Measurements from ENCODE around the gene PTGES3. TPM values are rescaled to one million over a fixed set of nuclear protein-coding genes. Genes with fewer than 3 reads are reported as not detected.

The PTGES3 gene
- total and polyA plus RNA-seq, 12 donors, result 47.3 to 296 (median 94.4) TPM

- Histone ChIP-seq H3K27me3 (no peaks in the 10 kb centered on the region), H3K27ac (peak overlapping the region; percentile 61 to 96 (median 94)), H3K4me3 (peak overlapping the region; percentile 26 to 84 (median 70)), H3K4me1 (replicated peaks in 1 of 2) (peaks cover 38 to 54% of the 10 kb centered on the region in 2 donors), H3K9me3 (replicated peaks in 1 of 3) (no peaks in the 10 kb centered on the region), H3K36me3 (replicated peaks in 1 of 2) (peaks cover 0 to 30% of the 10 kb centered on the region in 2 donors)
- DNase-seq, result peak; percentile 81 to 92 (median 87)
- TF ChIP-seq POLR2A (IDR thresholded peaks at IDR 0.05) (peak; percentile 39 to 87), CTCF (IDR thresholded peaks at IDR 0.05) (peak; percentile 8 to 58 (median 46))
- WGBS, 4 donors, result 0 to 1% (median 1%) methylated on average over 23 to 47 of the region's 47 CpGs
- intact Hi-C loops (cut with DNase I), result loop anchor here (5.0 to 10.0 kb wide), 3 partner anchors 38 to 120 kb away; partner anchors contain the start of gene PTGES3 (in 1 of the 2)
These were observed 53.0 kb downstream of the PTGES3 start for GRCh38 chr12:56634837-56635791.

GRCh38 chr12:56634242-56634836 is 53.7 kb downstream of the PTGES3 start:
- intact Hi-C loops (cut with DNase I), result loop anchor here (5.0 to 10.0 kb wide), 3 partner anchors 37 to 120 kb away; partner anchors contain the start of gene PTGES3 (in 1 of the 2)
- Histone ChIP-seq H3K9me3 (replicated peaks in 1 of 3) (no peaks in the 10 kb centered on the region), H3K4me3 (peak overlapping the region; percentile 26 to 84 (median 70)), H3K27ac (peak overlapping the region in 4 of 5 donors; percentile 85 to 96 (median 94)), H3K4me1 (replicated peaks in 1 of 2) (peaks cover 38 to 54% of the 10 kb centered on the region in 2 donors), H3K36me3 (replicated peaks in 1 of 2) (peaks cover 0 to 22% of the 10 kb centered on the region in 2 donors), H3K27me3 (no peaks in the 10 kb centered on the region)
- WGBS, 4 donors, result 1 to 2% (median 2%) methylated on average over 17 to 27 of the region's 27 CpGs
- peak in 6 of 7 donors; percentile 46 to 63 (median 51) for DNase-seq
- no peak for TF ChIP-seq POLR2A (IDR thresholded peaks at IDR 0.05)
- TF ChIP-seq CTCF (IDR thresholded peaks at IDR 0.05), result no peak

GRCh38 chr12:56633468-56634241 is 54.4 kb downstream of the PTGES3 start:
- H3K9me3 ChIP-seq (replicated peaks in 1 of 3), result no peaks in the 10 kb centered on the region
- DNase-seq, result no peak
- H3K27ac ChIP-seq, result peak overlapping the region in 3 of 5 donors; percentile 85 to 96 (median 94)
- intact Hi-C loops (cut with DNase I), result loop anchor here (5.0 to 10.0 kb wide), 3 partner anchors 36 to 119 kb away; partner anchors contain the start of gene PTGES3 (in 1 of the 2)
- no peak for TF ChIP-seq CTCF (IDR thresholded peaks at IDR 0.05)
- TF ChIP-seq POLR2A (IDR thresholded peaks at IDR 0.05), result no peak
- peaks cover 0 to 16% of the 10 kb centered on the region in 2 donors for H3K36me3 ChIP-seq (replicated peaks in 1 of 2)
- WGBS, 4 donors, result 36 to 47% (median 41%) methylated on average over 12 of the region's 12 CpGs
- H3K27me3 ChIP-seq, result no peaks in the 10 kb centered on the region
- H3K4me3 ChIP-seq, result peak overlapping the region in 2 of 4 donors; percentile 78 to 84
- H3K4me1 ChIP-seq (replicated peaks in 1 of 2), result peaks cover 38 to 54% of the 10 kb centered on the region in 2 donors
